Dermis microvascular lymphatic vessel endothelial cell (primary cell): ENCODE data around the gene TPP2. TPM values are rescaled to one million over a fixed set of nuclear protein-coding genes. Genes with fewer than 3 reads are reported as not detected.

Experiments used
- DNase-seq, 2 donors: peaks; one replicate each; pipeline versions ENCODE4 v3.0.0 to v3.0.0-alpha.2; 2010; ENCODE audit warnings: low read depth in 2 of 2
- total RNA-seq: library from RNA; depleted of rRNA; stranded (reverse); fragments of >200 nt; gene quantifications from 2 replicates; pipeline ENCODE4 v1.2.1, GENCODE V29; 2014

Gene TPP2
- total RNA-seq, 1 donor from 2014 or later = 39.5 TPM

- peak in 1 of 2 donors; percentile 22 for DNase-seq
These were observed 509 bp downstream of the TPP2 start for GRCh38 chr13:102597029-102597961.

- peak in 1 of 2 donors; percentile 14 for DNase-seq
These were observed 1.3 kb downstream of the TPP2 start for GRCh38 chr13:102598061-102598460.

GRCh38 chr13:102599426-102600012 lies 2.7 kb downstream of the TPP2 start:
- DNase-seq = no peak

- DNase-seq = no peak
These were observed 9.9 kb downstream of the TPP2 start for GRCh38 chr13:102606537-102607309.

- DNase-seq = no peak
These were observed 12.2 kb downstream of the TPP2 start for GRCh38 chr13:102608974-102609373.

GRCh38 chr13:102609696-102610095 lies 12.9 kb downstream of the TPP2 start:
- no peak for DNase-seq

GRCh38 chr13:102610296-102610895 lies 13.6 kb downstream of the TPP2 start:
- no peak for DNase-seq

- no peak for DNase-seq
These were observed 21.0 kb downstream of the TPP2 start for GRCh38 chr13:102617697-102618350.

GRCh38 chr13:102620516-102620915 lies 23.7 kb downstream of the TPP2 start:
- no peak for DNase-seq

GRCh38 chr13:102626928-102627327 lies 30.1 kb downstream of the TPP2 start:
- DNase-seq = no peak

- DNase-seq = no peak
These were observed 31.8 kb downstream of the TPP2 start for GRCh38 chr13:102628559-102628958.

- no peak for DNase-seq
These were observed 34.4 kb downstream of the TPP2 start for GRCh38 chr13:102631198-102631597.

GRCh38 chr13:102638741-102639140 lies 42.0 kb downstream of the TPP2 start:
- peak in 1 of 2 donors; percentile 36 for DNase-seq

- no peak for DNase-seq
These were observed 45.2 kb downstream of the TPP2 start for GRCh38 chr13:102642029-102642428.

- DNase-seq = no peak
These were observed 45.7 kb downstream of the TPP2 start for GRCh38 chr13:102642475-102642874.

- DNase-seq = no peak
These were observed 46.9 kb downstream of the TPP2 start for GRCh38 chr13:102643656-102644055.

- no peak for DNase-seq
These were observed 48.9 kb downstream of the TPP2 start for GRCh38 chr13:102645701-102646100.

GRCh38 chr13:102648046-102648445 lies 51.3 kb downstream of the TPP2 start:
- DNase-seq = peak; percentile 59 to 72

- no peak for DNase-seq
These were observed 53.7 kb downstream of the TPP2 start for GRCh38 chr13:102650444-102650843.

- peak; percentile 11 to 62 for DNase-seq
These were observed 54.6 kb downstream of the TPP2 start for GRCh38 chr13:102651392-102651791.

- no peak for DNase-seq
These were observed 55.1 kb downstream of the TPP2 start for GRCh38 chr13:102651892-102652291.
